GM21717 (cell line): ENCODE data around the gene ECT2L.

Source experiments
- ATAC-seq: cut with Tn5 transposase; IDR thresholded peaks from one replicate; pipeline ENCODE4 v1.9.1; 2021; ENCODE audit warnings: mild to moderate bottlenecking, moderate library complexity; ENCODE audit not compliant: unreplicated experiment

Gene ECT2L

GRCh38 chr6:138795809-138796603, at the start of gene ECT2L:
TSS of gene ECT2L (plus strand) at chr6:138796087. CDS start at chr6:138813275, 17,188 bp downstream.
- ATAC-seq: no peak

- no peak for ATAC-seq
These were observed 43.9 kb upstream of the ECT2L start for GRCh38 chr6:138752017-138752416.

GRCh38 chr6:138757136-138757535, 38.8 kb upstream of the ECT2L start:
- no peak for ATAC-seq

GRCh38 chr6:138765896-138766655, 29.8 kb upstream of the ECT2L start:
- no peak for ATAC-seq

- ATAC-seq: no peak
These were observed 26.7 kb upstream of the ECT2L start for GRCh38 chr6:138769102-138769676.

GRCh38 chr6:138772596-138773176, 23.2 kb upstream of the ECT2L start:
- ATAC-seq: no peak

DNA sequence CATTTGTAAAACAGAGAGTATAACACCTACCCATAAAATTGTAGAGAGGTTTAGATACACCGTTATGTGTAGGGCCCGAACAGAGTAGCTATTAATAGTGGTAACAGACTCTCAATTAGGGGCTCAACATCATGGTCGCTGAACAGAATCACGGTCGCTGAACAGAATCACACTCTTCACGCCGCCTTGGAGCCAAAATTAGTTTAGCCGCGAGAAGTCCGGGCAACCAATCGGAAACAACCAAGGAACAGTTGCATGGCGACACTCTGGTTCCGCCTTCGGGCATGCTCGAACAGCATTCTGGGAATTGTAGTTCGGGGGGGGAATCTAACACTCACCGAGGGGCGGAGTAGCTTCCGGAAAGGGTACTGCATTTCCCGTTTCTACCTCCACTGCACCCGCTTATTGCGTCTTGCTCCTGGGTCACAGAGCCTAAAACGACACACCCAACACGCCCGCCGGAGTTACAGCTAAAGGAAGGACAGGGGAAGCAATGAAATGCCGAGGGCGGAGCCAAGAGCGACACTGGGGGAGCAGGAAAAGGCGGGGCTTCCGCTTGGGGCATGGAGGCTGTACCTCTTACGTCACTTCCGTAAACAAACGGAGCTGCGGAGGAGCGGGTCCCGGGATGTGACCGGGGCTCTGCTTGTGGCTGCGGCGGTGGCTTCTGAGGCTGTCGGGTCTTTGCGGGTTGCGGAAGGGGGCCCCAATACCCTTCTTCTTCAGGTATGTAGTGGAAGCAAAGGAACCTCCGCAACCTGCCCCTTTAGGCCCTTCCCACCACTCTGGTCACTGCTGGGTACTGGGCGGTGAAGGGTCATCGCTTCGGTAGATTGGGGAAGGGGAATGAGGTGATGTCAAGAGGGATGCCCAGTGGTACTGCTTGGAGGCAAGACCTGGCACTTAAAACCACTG, 22.5 kb upstream of the ECT2L start, which contains the start of gene CCDC28A:
CCDC28A (plus strand) TSS at position 593 of the 915 bp plus-strand sequence. CDS start 2,352 bp downstream, outside the sequence.
- ATAC-seq: peak; percentile 96

DNA sequence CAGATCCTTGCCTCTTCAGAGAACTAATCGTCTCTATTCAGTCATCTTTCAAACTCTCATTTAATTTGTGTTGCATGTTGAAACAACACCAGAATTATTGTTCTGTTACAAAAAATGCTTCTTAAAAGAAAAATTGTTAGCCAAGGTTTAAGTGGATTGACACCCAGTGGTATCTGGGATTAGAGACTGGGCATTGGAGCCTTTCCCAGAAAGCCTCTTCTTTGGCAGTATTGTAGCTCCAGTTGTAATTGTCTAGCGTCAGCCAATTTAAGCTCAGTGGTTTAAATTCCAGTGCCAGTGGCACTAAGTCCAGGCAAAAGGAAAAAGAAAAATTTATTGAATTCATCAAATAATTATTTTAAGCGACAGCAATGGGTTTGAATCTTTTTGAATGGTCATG, 21.5 kb upstream of the ECT2L start:
- no peak for ATAC-seq

GRCh38 chr6:138776659-138777058, 19.2 kb upstream of the ECT2L start:
- ATAC-seq: no peak

DNA sequence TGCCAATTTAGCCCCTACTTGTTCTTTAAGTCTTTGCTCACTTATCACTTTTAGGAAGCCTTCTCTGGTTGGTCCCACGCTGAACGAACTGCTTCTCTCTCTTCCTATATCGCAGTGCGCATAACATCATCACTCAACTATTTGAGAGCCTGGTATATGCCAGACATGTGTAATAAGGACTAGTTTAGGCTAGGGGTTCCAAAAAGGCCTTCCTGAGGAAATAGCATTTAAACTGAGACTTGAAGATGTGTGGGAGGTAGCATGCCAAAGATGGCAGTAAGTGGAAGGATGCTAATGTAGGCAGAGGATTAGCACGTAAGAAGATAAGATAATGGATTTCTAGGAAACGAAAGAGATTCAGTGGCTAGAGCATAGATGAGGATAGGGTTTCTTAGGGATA, 17.6 kb upstream of the ECT2L start:
- no peak for ATAC-seq

- no peak for ATAC-seq
These were observed 13.6 kb upstream of the ECT2L start for GRCh38 chr6:138782243-138782642.

- no peak for ATAC-seq
These were observed 10.8 kb upstream of the ECT2L start for GRCh38 chr6:138785079-138785478.

- no peak for ATAC-seq
These were observed 9.9 kb upstream of the ECT2L start for GRCh38 chr6:138785980-138786379.

DNA sequence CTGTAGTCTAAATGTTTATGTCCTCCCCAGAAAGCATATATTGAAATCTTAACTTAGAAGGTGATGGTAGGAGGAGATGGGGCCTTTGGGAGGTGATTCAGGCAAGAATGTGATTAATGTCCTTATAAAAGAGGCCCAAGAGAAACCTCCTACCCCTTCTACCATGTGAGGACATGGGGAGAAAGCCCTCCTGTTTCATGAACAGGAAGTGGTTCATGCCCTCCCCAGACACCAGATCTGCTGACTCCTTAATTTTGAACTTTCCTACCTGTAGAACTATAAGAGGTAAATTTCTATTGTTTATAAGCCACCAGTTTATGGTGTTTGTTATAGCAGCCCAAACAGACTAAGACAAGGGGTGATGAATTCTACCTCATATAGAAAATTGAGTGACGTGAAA, 8.7 kb upstream of the ECT2L start:
- no peak for ATAC-seq

- ATAC-seq: no peak
These were observed 884 bp downstream of the ECT2L start for GRCh38 chr6:138796771-138797170.

DNA sequence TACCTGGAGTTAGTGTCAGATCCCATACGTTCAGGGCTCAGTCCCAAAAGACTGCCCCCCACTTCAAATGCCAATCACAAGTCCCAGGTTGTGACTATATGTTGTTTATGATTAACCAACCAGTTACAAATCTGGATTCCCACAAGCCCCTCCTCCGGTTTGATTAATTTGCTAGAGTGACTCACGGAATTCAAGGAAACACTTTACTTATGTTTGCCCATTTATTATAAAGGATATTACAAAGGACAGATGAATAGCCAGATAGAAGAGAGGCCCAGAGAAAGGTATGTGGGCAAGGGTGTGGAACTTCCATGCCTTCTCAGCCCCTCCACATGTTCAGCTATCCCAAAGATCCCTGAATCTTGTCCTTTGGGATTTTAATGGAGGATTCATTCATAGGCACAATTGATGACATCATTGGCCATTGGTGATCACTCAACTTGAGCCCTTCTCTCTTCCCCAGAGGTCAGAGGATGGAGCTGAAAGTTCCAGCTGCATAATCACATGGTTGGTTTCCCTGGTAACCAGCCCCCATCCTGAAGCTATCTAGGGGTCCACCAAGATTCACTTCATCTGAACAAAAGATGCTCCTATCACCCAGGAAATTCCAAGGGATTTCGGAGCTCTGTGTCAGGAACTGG, 2.0 kb downstream of the ECT2L start:
- ATAC-seq: no peak

DNA sequence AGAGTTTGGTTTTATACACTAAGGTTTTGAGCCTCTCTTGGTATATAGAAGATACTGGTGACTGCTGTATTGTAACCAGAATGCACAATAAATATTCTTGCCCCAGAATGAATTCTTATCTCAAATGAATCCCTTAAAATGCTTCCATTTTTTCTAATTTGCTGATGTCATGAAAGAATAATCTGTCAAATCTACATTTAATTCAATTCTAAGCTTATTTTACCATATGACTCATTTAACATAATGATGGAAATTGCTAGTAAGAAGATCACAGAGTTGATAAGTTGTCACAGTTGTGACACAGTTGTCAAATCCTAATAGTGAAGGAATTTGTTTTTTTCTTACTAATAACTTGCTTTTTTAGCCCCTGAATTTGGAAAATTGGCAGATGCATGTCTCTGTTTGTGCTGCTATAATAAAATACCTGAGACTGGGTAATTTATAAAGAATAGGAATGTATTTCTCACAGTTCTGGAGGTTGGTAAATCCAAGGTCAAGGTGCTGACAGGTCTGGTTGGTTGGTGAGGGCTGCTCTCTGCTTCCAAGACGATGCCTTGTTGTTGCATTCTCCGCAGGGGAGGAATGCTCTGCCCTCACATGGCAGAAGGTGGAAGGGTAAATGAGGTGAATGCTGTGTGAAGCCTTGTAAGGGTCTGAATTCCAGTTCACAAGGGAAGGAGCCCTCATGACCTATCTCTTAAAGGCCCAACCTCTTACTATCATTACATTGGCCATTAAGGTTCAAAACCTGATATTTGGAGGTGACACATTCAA, 4.7 kb downstream of the ECT2L start:
- no peak for ATAC-seq

GRCh38 chr6:138803331-138803730, 7.4 kb downstream of the ECT2L start:
- ATAC-seq: no peak

DNA sequence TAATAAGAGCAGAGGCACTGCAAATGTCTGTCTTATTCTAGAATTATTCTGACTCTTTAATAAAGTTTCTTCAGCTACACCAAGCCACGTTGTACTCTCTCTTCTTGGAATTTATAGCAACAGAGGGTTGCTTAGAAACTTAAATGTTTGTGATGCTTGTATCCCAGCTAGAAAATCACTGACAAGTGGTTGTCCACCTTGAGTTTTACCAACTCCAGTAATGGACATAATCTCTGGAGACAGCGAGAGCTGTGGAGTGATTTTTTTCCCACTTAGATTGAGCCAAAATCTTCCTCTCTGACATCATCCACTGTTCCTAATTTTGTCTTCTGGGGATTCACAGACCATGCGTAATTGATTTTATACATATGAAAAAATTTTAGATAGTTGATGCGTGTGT, 8.0 kb downstream of the ECT2L start:
- no peak for ATAC-seq
